Endodermal cell (in vitro differentiated cells): ENCODE data around the gene PLXNB3. TPM values are rescaled to one million over a fixed set of nuclear protein-coding genes. Genes with fewer than 3 reads are reported as not detected.

Source experiments
- DNase-seq: peaks from one replicate; pipeline ENCODE4 v3.0.0-alpha.2; 2017
- H3K27ac ChIP-seq: 2 replicates; pipeline ENCODE4 v1.5.1; 2013; ENCODE audit warnings: mild to moderate bottlenecking, low read depth, low read length, moderate library complexity
- H3K27me3 ChIP-seq: 2 replicates; pipeline ENCODE4 v1.6.1; 2013; ENCODE audit warnings: mild to moderate bottlenecking, low read length, moderate library complexity; ENCODE audit not compliant: insufficient read depth, control insufficient read depth, poor library complexity, severe bottlenecking
- H3K36me3 ChIP-seq: 2 replicates; pipeline ENCODE4 v1.7.0; 2013; ENCODE audit warnings: mild to moderate bottlenecking, low read length, moderate library complexity; ENCODE audit not compliant: control insufficient read depth, insufficient read depth
- H3K4me1 ChIP-seq: one replicate; pipeline ENCODE4 v1.7.0; 2013; ENCODE audit warnings: low read length; ENCODE audit not compliant: control insufficient read depth, insufficient read depth
- H3K4me3 ChIP-seq: 2 replicates; pipeline ENCODE4 v1.5.1; 2013; ENCODE audit warnings: mild to moderate bottlenecking, low read length, moderate library complexity
- H3K9ac ChIP-seq: 2 replicates; pipeline ENCODE4 v1.6.1; 2013; ENCODE audit warnings: mild to moderate bottlenecking, low read length, moderate library complexity; ENCODE audit not compliant: poor library complexity, severe bottlenecking; ENCODE audit errors: extremely low read depth
- H3K9me3 ChIP-seq: 2 replicates; pipeline ENCODE4 v1.6.1; 2013; ENCODE audit warnings: mild to moderate bottlenecking, low read length, moderate library complexity; ENCODE audit not compliant: control insufficient read depth
- H3K27ac Mint-ChIP-seq: 2 replicates; pipeline ENCODE4 v1.8.0; 2020; ENCODE audit warnings: mixed read lengths
- H3K27me3 Mint-ChIP-seq: 2 replicates; pipeline ENCODE4 v1.8.0; 2021; ENCODE audit warnings: mild to moderate bottlenecking, mixed read lengths; ENCODE audit not compliant: insufficient read depth
- H3K36me3 Mint-ChIP-seq: 2 replicates; pipeline ENCODE4 v1.8.0; 2020; ENCODE audit warnings: low read depth, mixed read lengths
- H3K4me1 Mint-ChIP-seq: 2 replicates; pipeline ENCODE4 v1.8.0; 2020; ENCODE audit warnings: mixed read lengths
- H3K4me3 Mint-ChIP-seq: 2 replicates; pipeline ENCODE4 v1.8.0; 2020; ENCODE audit warnings: mild to moderate bottlenecking, moderate library complexity, mixed read lengths
- H3K9me3 Mint-ChIP-seq: 2 replicates; pipeline ENCODE4 v1.8.0; 2020; ENCODE audit warnings: mild to moderate bottlenecking, mixed read lengths
- CTCF ChIP-seq: fragments of 200-600 bp; sonication (generic); conservative IDR thresholded peaks from 2 replicates; pipeline ENCODE4 v1.5.0; 2021; ENCODE audit warnings: antibody characterized with exemption, mild to moderate bottlenecking
- WGBS, 2 experiments: methylation state at CpG; one replicate each; pipeline versions ENCODE4 v1.1.5 to v1.1.7; 2013; ENCODE audit warnings: missing lambda C conversion rate in 2 of 2, mixed read lengths in 1 of 2; ENCODE audit not compliant: insufficient coverage in 1 of 2, insufficient read length in 1 of 2; 5-methylcytosine and 5-hydroxymethylcytosine counted together
- total RNA-seq, 2 donors: library from RNA; stranded (reverse); fragmentation: NEBNext Ultra II Directional in 1 of 2; extraction: Animal tissue kit (Norgen Biotek cat#: 25700) in 1 of 2; gene quantifications; 2 replicates in 1 of 2; 3 replicates in 1 of 2; pipeline ENCODE4 v1.2.1, GENCODE V29; 2021

Gene PLXNB3
- total RNA-seq, 2 donors from 2014 or later, result 1.1 TPM

GRCh38 chrX:153725832-153726285, 38.2 kb upstream of the PLXNB3 start:
- Histone ChIP-seq H3K4me1 (peaks cover 8% of the 10 kb centered on the region), H3K27me3 (no peaks in the 10 kb centered on the region), H3K36me3 (peaks cover 9% of the 10 kb centered on the region), H3K9me3 (peaks cover 4% of the 10 kb centered on the region), H3K4me3 (no peak overlapping the region), H3K27ac (peak overlapping the region; percentile 92), H3K9ac (no peak overlapping the region)
- no peaks in the 10 kb centered on the region for H3K27me3 Mint-ChIP-seq
- 91% methylated on average over 34 of the region's 35 CpGs; no CpG with 5 or more reads in 1 of the 2 experiments for WGBS, 2 experiments
- peaks cover 21% of the 10 kb centered on the region for H3K36me3 Mint-ChIP-seq
- H3K9me3 Mint-ChIP-seq, result peaks cover 62% of the 10 kb centered on the region
- peak overlapping the region; percentile 35 for H3K27ac Mint-ChIP-seq
- H3K4me3 Mint-ChIP-seq, result peak overlapping the region; percentile 21
- no peak for DNase-seq
- no peak for TF ChIP-seq CTCF
- H3K4me1 Mint-ChIP-seq, result peaks cover 15% of the 10 kb centered on the region

- H3K9ac ChIP-seq, result no peak overlapping the region
- peak overlapping the region; percentile 44 for H3K27ac Mint-ChIP-seq
Observed at GRCh38 chrX:153726286-153727122, 37.5 kb upstream of the PLXNB3 start.

More at GRCh38 chrX:153726286-153727122, 37.5 kb upstream of the PLXNB3 start:
- peaks cover 14% of the 10 kb centered on the region for H3K36me3 ChIP-seq
- no peak for TF ChIP-seq CTCF
- Mint-ChIP-seq H3K27me3 (no peaks in the 10 kb centered on the region), H3K4me3 (peak overlapping the region; percentile 21), H3K9me3 (peaks cover 66% of the 10 kb centered on the region), H3K4me1 (peaks cover 15% of the 10 kb centered on the region), H3K36me3 (peaks cover 26% of the 10 kb centered on the region)
- no peak overlapping the region for H3K4me3 ChIP-seq
- H3K4me1 ChIP-seq, result peaks cover 8% of the 10 kb centered on the region
- peaks cover 11% of the 10 kb centered on the region for H3K9me3 ChIP-seq
- no peaks in the 10 kb centered on the region for H3K27me3 ChIP-seq
- peak; percentile 92 for DNase-seq
- peak overlapping the region; percentile 92 for H3K27ac ChIP-seq
- 26 to 60% methylated on average over 1 to 31 of the region's 35 CpGs for WGBS, 2 experiments
